PC-3 (cell line): Measurements from ENCODE around the gene TOPBP1.

Experiments
- EZH2 ChIP-seq: fragments of 300-600 bp; sonication (generic); IDR thresholded peaks from one replicate; pipeline ENCODE4 v1.6.1; 2017; ENCODE audit warnings: antibody characterized with exemption, mild to moderate bottlenecking, low read length; ENCODE audit not compliant: unreplicated experiment
- EZH2phosphoT487 ChIP-seq: fragments of 300-600 bp; sonication (generic); IDR thresholded peaks from 2 replicates; pipeline ENCODE4 v1.6.1; 2018; ENCODE audit warnings: mild to moderate bottlenecking, antibody characterized with exemption, low read length, borderline replicate concordance
- TF ChIP-seq, protein P1 (sequence below): fragments of 300-600 bp; sonication (generic); conservative IDR thresholded peaks from 2 replicates; pipeline ENCODE4 v1.5.1; 2017; ENCODE audit warnings: antibody characterized with exemption, low read depth, mild to moderate bottlenecking, low read length

- TF ChIP-seq, protein P1, sequence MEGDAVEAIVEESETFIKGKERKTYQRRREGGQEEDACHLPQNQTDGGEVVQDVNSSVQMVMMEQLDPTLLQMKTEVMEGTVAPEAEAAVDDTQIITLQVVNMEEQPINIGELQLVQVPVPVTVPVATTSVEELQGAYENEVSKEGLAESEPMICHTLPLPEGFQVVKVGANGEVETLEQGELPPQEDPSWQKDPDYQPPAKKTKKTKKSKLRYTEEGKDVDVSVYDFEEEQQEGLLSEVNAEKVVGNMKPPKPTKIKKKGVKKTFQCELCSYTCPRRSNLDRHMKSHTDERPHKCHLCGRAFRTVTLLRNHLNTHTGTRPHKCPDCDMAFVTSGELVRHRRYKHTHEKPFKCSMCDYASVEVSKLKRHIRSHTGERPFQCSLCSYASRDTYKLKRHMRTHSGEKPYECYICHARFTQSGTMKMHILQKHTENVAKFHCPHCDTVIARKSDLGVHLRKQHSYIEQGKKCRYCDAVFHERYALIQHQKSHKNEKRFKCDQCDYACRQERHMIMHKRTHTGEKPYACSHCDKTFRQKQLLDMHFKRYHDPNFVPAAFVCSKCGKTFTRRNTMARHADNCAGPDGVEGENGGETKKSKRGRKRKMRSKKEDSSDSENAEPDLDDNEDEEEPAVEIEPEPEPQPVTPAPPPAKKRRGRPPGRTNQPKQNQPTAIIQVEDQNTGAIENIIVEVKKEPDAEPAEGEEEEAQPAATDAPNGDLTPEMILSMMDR = no peak
- no peak for TF ChIP-seq EZH2
- no peak for TF ChIP-seq EZH2phosphoT487
Measured at GRCh38 chr3:133649486-133650068, 12.2 kb downstream of the TOPBP1 start.
